Progenitor cell of endocrine pancreas (in vitro differentiated cells): Measurements from ENCODE around the gene TNFRSF25. TPM values are rescaled to one million over a fixed set of nuclear protein-coding genes. Genes with fewer than 3 reads are reported as not detected.

Experiments
- DNase-seq: peaks from one replicate; pipeline ENCODE4 v3.0.0; 2021; ENCODE audit warnings: low spot score; ENCODE audit not compliant: unreplicated experiment
- H3K27ac Mint-ChIP-seq: 2 replicates; pipeline ENCODE4 v1.8.0; 2021; ENCODE audit warnings: mild to moderate bottlenecking, moderate library complexity, mixed read lengths
- H3K27me3 Mint-ChIP-seq: 2 replicates; pipeline ENCODE4 v1.8.0; 2021; ENCODE audit warnings: mixed read lengths
- H3K36me3 Mint-ChIP-seq: 2 replicates; pipeline ENCODE4 v1.8.0; 2022; ENCODE audit warnings: mixed read lengths; ENCODE audit not compliant: insufficient read depth
- H3K4me1 Mint-ChIP-seq: 2 replicates; pipeline ENCODE4 v1.8.0; 2021; ENCODE audit warnings: low read depth, mixed read lengths
- H3K4me3 Mint-ChIP-seq: 2 replicates; pipeline ENCODE4 v1.8.0; 2021; ENCODE audit warnings: low read depth, mild to moderate bottlenecking, moderate library complexity, mixed read lengths
- H3K9me3 Mint-ChIP-seq: 2 replicates; pipeline ENCODE4 v1.8.0; 2021; ENCODE audit warnings: low read depth, mixed read lengths
- CTCF ChIP-seq: fragments of 200-600 bp; sonication (generic); IDR thresholded peaks from one replicate; pipeline ENCODE4 v1.5.0; 2021; ENCODE audit warnings: antibody characterized with exemption, mild to moderate bottlenecking; ENCODE audit not compliant: unreplicated experiment
- total RNA-seq: library from RNA; stranded (reverse); gene quantifications from 2 replicates; pipeline ENCODE4 v1.2.1, GENCODE V29; 2021

The TNFRSF25 gene
- total RNA-seq, 1 donor from 2014 or later: 68.9 TPM

DNA sequence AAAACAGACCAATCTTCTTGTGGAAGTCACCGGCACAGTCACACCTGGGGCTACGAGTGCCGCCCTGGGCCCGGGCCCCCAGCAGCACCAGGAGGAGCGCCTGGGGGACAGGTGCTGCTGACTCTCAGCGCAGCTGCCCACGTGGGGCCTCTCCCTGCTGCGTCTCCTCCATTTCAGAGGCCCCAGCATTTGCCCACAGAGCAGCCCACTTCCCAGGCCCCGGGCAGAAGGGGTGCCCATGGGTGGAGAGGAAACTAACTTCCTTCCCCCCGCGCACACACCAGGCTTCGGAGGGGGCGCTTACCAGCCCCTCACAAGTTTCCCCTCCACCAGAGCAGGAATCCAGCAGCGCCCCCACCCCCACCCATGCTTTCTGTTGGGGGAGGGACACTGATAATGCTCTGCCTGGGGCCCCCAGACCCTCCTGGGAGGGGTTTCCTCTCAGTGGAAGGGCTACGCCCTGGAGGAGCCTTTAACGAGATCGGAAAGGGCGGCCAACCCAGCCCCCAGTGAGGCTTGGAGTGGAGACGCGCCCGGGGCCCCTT, 440 bp downstream of the TNFRSF25 start:
- no peak overlapping the region for H3K4me3 Mint-ChIP-seq
- H3K36me3 Mint-ChIP-seq: peaks cover 26% of the 10 kb centered on the region
- DNase-seq: no peak
- no peaks in the 10 kb centered on the region for H3K4me1 Mint-ChIP-seq
- H3K27ac Mint-ChIP-seq: no peak overlapping the region
- TF ChIP-seq CTCF: no peak
- H3K27me3 Mint-ChIP-seq: no peaks in the 10 kb centered on the region
- H3K9me3 Mint-ChIP-seq: no peaks in the 10 kb centered on the region

DNA sequence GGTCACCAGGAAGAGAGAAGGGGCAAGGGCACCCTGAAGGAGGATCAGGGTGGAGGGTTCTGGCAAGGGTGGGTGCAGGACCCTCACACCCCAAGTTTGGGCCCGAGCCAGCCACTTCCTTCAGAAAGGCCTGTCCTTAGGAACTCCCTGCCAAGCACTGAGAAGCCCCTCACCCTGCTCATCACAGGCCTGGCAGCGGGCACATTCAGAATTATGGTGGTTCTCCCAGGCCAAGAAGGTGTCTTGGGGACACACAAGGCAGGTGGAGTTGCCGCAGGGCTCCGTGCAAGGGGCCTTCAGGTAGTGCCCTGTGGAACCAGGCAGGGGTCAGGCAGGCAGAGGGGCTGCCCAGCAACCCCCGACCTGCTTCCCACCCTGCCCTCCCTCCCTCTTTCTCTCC, 1.1 kb downstream of the TNFRSF25 start:
- H3K9me3 Mint-ChIP-seq: no peaks in the 10 kb centered on the region
- peaks cover 24% of the 10 kb centered on the region for H3K36me3 Mint-ChIP-seq
- DNase-seq: no peak
- no peak overlapping the region for H3K27ac Mint-ChIP-seq
- no peak for TF ChIP-seq CTCF
- H3K4me1 Mint-ChIP-seq: no peaks in the 10 kb centered on the region
- H3K27me3 Mint-ChIP-seq: no peaks in the 10 kb centered on the region
- no peak overlapping the region for H3K4me3 Mint-ChIP-seq

DNA sequence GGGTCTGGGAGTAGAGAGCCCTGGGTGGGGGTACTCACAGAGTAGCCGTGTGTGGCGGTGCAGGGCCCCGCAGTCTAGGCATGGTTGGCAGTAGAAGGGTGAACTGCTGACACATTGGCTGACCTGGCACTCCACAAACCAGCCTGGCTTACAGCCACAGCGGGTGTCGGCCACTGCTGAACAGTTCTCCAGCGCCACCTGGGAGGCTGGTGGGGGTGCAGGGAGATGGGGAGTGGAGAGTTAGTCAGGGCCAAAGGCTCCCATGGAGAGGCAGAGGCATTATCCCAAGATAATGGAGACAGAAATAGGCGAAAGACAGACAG, 1.5 kb downstream of the TNFRSF25 start:
- no peaks in the 10 kb centered on the region for H3K9me3 Mint-ChIP-seq
- H3K4me3 Mint-ChIP-seq: no peak overlapping the region
- no peak for DNase-seq

DNA sequence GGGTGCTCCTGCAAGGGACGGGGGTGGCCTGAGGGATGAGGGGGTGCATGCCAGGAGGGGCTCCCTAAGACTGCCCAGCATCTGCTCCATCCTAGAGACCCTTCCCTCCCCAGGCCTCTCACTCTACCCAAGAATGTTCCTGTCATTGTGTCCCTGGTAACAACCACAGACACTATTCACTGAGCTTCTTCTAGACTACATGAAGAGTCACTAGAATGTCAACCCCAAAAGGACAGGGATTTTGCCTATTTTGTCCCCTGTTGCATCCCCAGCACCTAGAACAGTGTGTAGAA, 2.9 kb downstream of the TNFRSF25 start:
- H3K4me1 Mint-ChIP-seq: no peaks in the 10 kb centered on the region
- H3K9me3 Mint-ChIP-seq: no peaks in the 10 kb centered on the region
- no peak for DNase-seq
- no peak overlapping the region for H3K4me3 Mint-ChIP-seq
- H3K27me3 Mint-ChIP-seq: no peaks in the 10 kb centered on the region
- peaks cover 18% of the 10 kb centered on the region for H3K36me3 Mint-ChIP-seq
- TF ChIP-seq CTCF: no peak
- no peak overlapping the region for H3K27ac Mint-ChIP-seq

More for the DNA sequence above, 1.5 kb downstream of the TNFRSF25 start:
- no peaks in the 10 kb centered on the region for H3K4me1 Mint-ChIP-seq
- H3K36me3 Mint-ChIP-seq: peaks cover 24% of the 10 kb centered on the region
- H3K27me3 Mint-ChIP-seq: no peaks in the 10 kb centered on the region
- H3K27ac Mint-ChIP-seq: peak overlapping the region; percentile 18
- TF ChIP-seq CTCF: no peak

GRCh38 chr1:6462412-6463119, 3.4 kb downstream of the TNFRSF25 start:
- H3K36me3 Mint-ChIP-seq: peaks cover 17% of the 10 kb centered on the region
- no peak for DNase-seq
- no peaks in the 10 kb centered on the region for H3K9me3 Mint-ChIP-seq
- H3K4me3 Mint-ChIP-seq: no peak overlapping the region
- H3K4me1 Mint-ChIP-seq: no peaks in the 10 kb centered on the region
- TF ChIP-seq CTCF: no peak
- no peak overlapping the region for H3K27ac Mint-ChIP-seq
- H3K27me3 Mint-ChIP-seq: no peaks in the 10 kb centered on the region
